ENCODE data around the gene VWA3B.
"Not testable (repeated sequence)": the region's sequence is repeated elsewhere in the genome, so short reads cannot be mapped to it uniquely, and the experiment has no call there.

Gene VWA3B

DNA sequence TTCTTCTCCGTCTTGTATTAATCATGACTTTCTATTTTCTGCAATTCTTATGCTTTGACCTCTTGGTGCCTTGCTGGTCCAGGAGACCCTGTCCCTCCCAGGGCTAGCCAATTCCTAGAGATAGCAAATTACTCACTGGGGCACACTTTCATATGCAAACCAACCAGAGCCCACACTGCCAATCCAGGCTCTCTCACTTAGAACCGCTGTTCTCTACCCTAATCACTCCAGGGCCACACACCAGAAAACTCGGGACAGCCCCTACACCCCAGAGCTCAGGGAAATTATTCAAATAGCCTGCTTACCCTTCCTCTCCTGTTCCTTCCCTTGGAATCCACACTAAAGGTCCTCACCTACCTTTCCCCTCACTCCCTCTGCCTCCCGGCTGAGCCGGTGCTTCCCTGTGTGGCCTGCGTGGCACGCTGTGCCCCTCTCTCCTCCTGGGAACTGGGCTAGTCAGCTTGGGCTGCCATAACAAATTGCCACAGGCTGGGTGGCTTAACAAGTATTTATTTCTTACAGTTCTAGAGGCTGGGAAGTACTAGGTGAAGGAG lies 41.7 kb downstream of the VWA3B start:
- DNase-seq (ENCODE audit: low read depth in 2 of 3, low spot score in 2 of 3): no peak

DNA sequence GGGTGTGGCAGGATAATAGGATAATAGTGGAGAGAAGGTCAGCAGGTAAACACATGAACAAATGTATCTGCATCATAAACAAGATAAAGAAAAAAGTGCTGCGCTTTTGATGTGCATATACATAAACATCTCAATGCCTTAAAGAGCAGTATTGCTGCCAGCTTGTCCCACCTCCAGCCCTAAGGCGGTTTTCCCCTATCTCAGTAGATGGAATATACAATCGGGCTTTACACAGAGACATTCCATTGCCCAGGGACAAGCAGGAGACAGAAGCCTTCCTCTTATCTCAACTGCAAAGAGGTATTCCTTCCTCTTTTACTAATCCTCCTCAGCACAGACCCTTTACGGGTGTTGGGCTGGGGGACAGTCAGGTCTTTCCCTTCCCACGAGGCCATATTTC lies 43.1 kb downstream of the VWA3B start:
- DNase-seq (ENCODE audit: low read depth in 2 of 3, low spot score in 2 of 3): not testable (repeated sequence)

- DNase-seq (ENCODE audit: low read depth in 2 of 3, low spot score in 2 of 3): peak in 2 of 3 experiments; percentile 28 to 49
Measured at GRCh38 chr2:98134172-98135005, 47.4 kb downstream of the VWA3B start.

DNA sequence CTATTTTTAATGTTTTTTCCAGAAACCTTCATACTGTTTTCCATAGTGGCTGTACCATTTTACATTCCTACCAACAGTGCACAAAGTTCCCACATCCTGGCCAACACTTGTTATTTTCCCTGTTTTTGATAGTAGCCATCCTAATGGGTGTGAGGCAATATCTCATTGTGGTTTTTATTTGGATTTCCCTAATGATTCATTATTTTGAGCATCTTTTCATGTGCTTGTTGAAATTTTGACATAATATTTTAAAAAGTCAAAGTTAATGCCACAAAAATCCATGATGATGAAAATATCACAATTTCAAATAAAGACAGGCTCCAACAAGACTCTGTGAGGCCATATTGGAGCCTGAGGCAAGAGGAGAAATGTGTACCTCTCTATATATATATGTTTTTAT lies 50.2 kb downstream of the VWA3B start:
- no peak for DNase-seq (ENCODE audit: low read depth in 2 of 3, low spot score in 2 of 3)

DNA sequence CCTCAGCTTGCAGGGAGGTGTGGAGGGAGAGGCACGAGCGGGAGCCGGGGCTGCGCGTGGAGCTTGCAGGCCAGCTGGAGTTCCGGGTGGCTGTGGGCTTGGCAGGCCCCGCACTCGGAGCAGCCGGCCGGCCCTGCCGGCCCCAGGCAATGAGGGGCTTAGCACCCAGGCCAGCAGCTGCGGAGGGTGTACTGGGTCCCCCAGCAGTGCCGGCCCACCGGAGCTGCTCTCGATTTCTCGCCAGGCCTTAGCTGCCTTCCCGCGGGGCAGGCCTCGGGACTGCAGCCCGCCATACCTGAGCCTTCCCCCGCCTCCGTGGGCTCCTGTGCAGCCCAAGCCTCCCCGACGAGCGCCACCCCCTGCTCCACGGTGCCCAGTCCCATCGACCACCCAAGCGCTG lies 52.0 kb downstream of the VWA3B start:
- DNase-seq (ENCODE audit: low read depth in 2 of 3, low spot score in 2 of 3): not testable (repeated sequence)

- no peak for DNase-seq (ENCODE audit: low read depth in 2 of 3, low spot score in 2 of 3)
Measured at GRCh38 chr2:98140210-98140609, 53.2 kb downstream of the VWA3B start.

DNA sequence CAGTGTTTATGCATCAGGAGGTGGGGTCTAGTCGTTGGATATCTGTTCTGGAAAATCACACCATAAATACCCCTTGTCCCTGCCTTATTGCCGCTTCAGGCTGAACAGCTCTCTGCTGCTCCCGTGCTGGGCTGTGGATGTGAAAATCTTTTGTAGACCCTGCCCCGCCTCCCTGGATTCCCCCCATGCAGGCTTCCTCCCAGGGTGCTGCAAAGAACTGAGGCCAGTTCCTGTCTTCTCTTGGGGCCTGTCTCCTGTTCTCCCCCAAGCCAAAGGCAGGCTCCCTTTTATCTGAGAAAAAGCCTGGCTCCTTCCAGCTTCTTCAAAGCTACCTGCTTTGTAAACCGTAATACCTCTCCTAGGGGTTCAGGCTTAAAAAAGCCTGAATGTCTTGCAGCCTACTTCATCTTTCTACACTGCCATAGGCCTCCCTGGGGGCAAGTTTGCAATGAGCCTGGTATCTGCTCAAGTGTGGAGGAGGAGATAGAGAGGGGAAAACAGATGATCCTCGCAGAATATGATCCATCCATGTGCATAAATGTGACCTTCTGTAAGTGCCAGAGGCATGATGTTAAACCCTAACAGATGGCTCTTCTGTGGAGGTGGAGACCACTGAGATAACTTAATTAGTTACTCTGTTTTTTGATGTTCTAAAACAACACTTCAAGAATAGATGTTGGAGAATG lies 55.3 kb downstream of the VWA3B start:
- no peak for DNase-seq (ENCODE audit: low read depth in 2 of 3, low spot score in 2 of 3)

DNA sequence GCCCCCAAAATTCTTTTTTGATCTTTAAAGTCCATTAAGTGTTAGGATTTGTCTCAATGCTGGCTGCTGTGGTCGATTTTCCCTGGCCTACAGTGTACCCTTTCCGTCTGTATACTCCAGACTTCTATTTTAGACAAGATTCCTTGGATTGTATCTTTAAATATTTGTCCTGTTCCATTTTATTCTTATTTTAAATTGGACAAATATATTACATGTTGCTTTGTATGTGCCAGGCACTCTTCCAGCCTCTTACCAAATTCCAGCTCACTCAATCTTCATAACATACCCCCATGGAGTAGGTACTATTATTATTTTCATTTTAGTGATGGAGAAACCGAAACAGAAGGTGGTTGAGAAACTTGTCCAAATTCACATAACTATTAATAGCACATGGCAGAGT lies 58.1 kb downstream of the VWA3B start:
- no peak for DNase-seq (ENCODE audit: low read depth in 2 of 3, low spot score in 2 of 3)

DNA sequence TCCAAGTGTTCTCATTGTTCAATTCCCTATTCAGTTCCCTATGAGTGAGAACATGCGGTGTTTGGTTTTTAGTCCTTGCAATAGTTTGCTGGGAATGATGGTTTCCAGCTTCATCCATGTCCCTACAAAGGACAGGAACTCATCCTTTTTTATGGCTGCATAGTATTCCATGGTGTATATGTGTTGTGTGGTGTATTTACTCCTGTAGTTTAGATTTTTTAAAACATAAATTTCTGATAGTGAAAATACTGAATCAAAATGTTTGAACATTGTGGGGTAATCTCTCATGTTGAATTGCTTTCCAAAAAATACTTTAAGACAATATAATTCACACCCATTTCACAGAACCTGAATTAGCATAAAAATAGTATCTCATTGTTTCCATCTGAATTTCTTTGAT lies 60.9 kb downstream of the VWA3B start:
- DNase-seq (ENCODE audit: low read depth in 2 of 3, low spot score in 2 of 3): not testable (repeated sequence)

GRCh38 chr2:98148595-98149332 lies 61.8 kb downstream of the VWA3B start:
- no peak for DNase-seq (ENCODE audit: low read depth in 2 of 3, low spot score in 2 of 3)

DNA sequence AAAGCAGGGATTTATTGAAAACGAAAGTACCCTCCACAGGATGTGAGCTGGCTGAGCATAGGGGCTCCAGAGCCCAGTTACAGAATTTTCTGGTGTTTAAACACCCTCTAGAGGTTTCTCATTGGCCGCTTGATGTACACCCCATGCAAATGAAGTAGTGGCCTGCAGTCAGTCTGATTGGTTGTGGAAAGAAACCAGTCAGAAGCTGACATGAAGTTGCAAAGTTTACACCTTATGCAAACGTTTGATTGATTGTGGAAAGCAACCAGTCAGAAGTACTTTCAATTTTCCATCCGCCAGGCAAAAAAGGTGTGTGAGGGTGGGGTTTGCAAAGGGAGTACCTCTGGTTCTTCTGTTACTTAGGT lies 62.3 kb downstream of the VWA3B start:
- DNase-seq (ENCODE audit: low read depth in 2 of 3, low spot score in 2 of 3): no peak

DNA sequence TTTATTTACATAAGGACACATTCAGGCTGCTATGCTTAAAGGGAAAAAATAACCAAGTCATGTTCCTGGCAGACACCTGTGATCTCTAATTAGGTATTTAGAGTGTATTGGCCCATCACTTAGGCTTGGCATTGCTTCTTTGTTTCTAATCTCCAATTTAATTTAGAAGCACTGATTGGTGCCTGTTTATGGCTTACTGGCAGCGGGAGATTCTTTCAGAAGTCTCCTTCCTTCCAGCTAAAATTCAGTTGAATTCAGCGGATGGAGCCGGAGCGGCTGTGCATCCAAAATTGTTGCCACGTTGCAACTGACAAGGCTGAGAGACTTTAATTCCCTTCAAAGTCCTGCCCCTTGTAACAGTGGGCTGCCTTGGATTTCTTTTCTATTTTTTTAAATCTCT lies 66.5 kb downstream of the VWA3B start:
- no peak for DNase-seq (ENCODE audit: low read depth in 2 of 3, low spot score in 2 of 3)

- DNase-seq (ENCODE audit: low read depth in 2 of 3, low spot score in 2 of 3): no peak
Measured at GRCh38 chr2:98155291-98155690, 68.3 kb downstream of the VWA3B start.

DNA sequence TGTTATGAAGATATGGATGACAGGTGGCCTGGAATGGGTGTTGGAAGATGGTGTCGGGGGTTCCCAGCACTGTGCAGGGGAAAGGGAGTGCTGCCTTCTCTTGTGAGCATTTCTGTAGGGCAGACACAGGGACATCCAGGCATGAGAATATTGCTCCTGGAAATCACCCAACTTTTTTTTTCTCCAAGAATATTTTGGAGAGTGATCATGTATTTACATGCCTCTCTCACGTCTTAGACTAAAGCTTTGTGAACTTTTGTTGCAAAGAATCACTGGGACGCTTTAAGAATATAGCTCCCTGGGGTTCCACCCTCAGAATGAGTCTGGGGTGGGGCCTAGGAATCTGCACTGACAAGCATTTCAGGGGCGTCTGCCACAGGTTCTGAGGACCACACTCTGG lies 68.7 kb downstream of the VWA3B start:
- DNase-seq (ENCODE audit: low read depth in 2 of 3, low spot score in 2 of 3): no peak

GRCh38 chr2:98156304-98156703 lies 69.3 kb downstream of the VWA3B start:
- no peak for DNase-seq (ENCODE audit: low read depth in 2 of 3, low spot score in 2 of 3)

GRCh38 chr2:98157557-98157956 lies 70.6 kb downstream of the VWA3B start:
- no peak for DNase-seq (ENCODE audit: low read depth in 2 of 3, low spot score in 2 of 3)

GRCh38 chr2:98158305-98158704 lies 71.3 kb downstream of the VWA3B start:
- no peak for DNase-seq (ENCODE audit: low read depth in 2 of 3, low spot score in 2 of 3)

DNA sequence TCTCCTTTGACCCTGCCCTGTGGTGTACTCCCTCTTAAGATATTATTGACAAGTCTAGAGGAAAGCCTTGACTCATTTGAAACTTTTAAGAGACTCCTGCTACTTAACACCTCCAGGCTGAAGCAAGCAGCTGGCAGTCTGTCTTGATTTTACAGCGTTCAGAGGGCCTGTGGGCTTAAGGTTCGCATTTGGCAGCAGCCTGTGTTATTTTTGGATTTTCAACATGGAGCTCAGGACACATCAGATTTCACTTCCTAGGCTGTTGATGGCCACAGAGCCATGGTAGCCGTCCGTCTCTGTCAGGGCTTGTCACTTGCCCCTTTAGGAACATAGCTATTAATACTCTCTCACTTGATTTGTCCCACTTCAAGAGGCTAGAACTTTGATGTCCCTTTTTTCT lies 73.6 kb downstream of the VWA3B start:
- DNase-seq (ENCODE audit: low read depth in 2 of 3, low spot score in 2 of 3): no peak

DNA sequence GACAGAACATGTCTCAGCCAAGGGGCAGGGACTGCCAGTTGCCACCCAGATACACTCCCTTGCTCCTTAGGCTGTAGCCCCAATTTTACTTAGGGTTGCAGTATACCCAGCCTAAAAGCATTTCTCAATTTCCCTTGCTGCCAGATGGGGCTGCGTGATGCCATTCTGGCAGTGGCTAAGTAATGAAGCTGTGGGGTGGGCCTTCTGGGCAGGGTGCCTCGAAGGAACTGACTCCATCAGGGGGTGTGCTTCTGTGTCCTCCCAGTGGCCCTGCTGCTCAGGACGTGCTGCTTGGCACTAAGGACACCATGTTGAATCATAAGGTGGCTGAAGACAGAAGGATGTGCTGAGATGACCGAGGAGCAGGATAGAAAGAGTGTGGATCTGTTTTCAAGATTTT lies 74.2 kb downstream of the VWA3B start:
- no peak for DNase-seq (ENCODE audit: low read depth in 2 of 3, low spot score in 2 of 3)

GRCh38 chr2:98164256-98164655 lies 77.3 kb downstream of the VWA3B start:
- DNase-seq (ENCODE audit: low read depth in 2 of 3, low spot score in 2 of 3): no peak

DNA sequence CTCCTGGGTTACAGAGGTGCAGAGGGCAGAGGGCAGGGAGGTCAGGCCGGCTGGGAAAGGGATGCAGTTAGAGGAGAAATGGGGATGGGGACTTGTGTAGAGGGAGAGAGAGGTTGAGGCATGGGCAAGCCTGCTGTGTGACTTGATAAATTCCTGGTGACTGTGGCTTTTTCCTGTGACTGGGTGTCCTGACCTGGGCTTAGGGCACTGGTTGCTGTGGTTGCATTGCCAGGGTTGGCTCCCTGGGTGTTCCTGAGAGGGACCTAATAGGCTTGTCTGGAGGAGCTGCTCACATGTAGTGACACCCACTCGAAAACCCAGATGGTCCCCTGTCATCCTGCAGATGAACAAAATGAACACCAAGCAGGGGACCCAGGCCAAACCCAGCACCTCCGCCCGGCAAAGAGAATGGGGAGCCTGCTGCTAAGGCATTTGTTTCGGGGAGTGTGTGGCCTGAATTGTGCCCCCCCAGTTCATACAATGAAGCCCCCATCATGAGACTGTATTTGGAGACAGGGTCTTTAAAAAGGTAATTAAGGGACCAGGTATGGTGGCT lies 78.6 kb downstream of the VWA3B start:
- DNase-seq (ENCODE audit: low read depth in 2 of 3, low spot score in 2 of 3): no peak
